H1 (cell line): ENCODE results near the gene CASTOR1. TPM values are rescaled to one million over a fixed set of nuclear protein-coding genes. Genes with fewer than 3 reads are reported as not detected.

ENCODE experiments used
- CTCF ChIA-PET: fragments of 300-600 bp; sonication (Branson Sonifier 250); formaldehyde crosslinking; loops from one replicate; lab custom pipeline; 2021; ENCODE audit not compliant: partially characterized antibody; lab: Charles Lee
- POLR2A ChIA-PET: fragments of 300-600 bp; sonication (Branson Sonifier 250); formaldehyde crosslinking; loops from one replicate; lab custom pipeline; 2021; ENCODE audit warnings: inconsistent platforms; ENCODE audit not compliant: partially characterized antibody; lab: Charles Lee
- DNase-seq, 2 experiments: peaks; one replicate each; pipeline versions ENCODE4 v3.0.0 to v3.0.0-alpha.2; 2010 to 2022; ENCODE audit warnings: low spot score in 2 of 2, low read depth in 1 of 2, mixed read lengths in 1 of 2
- FAIRE-seq: peaks from 2 replicates; lab custom pipeline; 2011; peaks lifted over from hg19 to GRCh38; lab: Jason Lieb, UNC
- H2AFZ ChIP-seq: 2 replicates; pipeline ENCODE4 v1.8.1; 2012; ENCODE audit warnings: low read length, inconsistent platforms
- H2AK5ac ChIP-seq: 2 replicates; pipeline ENCODE4 v1.6.1; 2013; ENCODE audit warnings: low read depth, low read length
- H2BK120ac ChIP-seq: replicated peaks from 2 replicates; pipeline ENCODE3; 2013; ENCODE audit warnings: low read depth, low read length, inconsistent platforms
- H2BK12ac ChIP-seq: 2 replicates; pipeline ENCODE4 v1.6.1; 2013; ENCODE audit warnings: low read depth, low read length
- H2BK15ac ChIP-seq: 2 replicates; pipeline ENCODE4 v1.6.1; 2013; ENCODE audit warnings: low read length
- H2BK20ac ChIP-seq: 2 replicates; pipeline ENCODE4 v1.6.1; 2013; ENCODE audit warnings: low read length
- H2BK5ac ChIP-seq: 2 replicates; pipeline ENCODE4 v1.6.1; 2013; ENCODE audit warnings: low read depth, low read length
- H3K14ac ChIP-seq: 2 replicates; pipeline ENCODE4 v1.6.1; 2013; ENCODE audit warnings: inconsistent platforms; ENCODE audit not compliant: insufficient read length
- H3K18ac ChIP-seq: 2 replicates; pipeline ENCODE4 v1.6.1; 2013; ENCODE audit warnings: low read length; ENCODE audit errors: extremely low read depth
- H3K23ac ChIP-seq: 2 replicates; pipeline ENCODE4 v1.6.1; 2013; ENCODE audit warnings: inconsistent platforms; ENCODE audit not compliant: insufficient read length
- H3K23me2 ChIP-seq: 2 replicates; pipeline ENCODE4 v1.6.1; 2013; ENCODE audit warnings: low read depth, low read length
- H3K27ac ChIP-seq: 2 replicates; pipeline ENCODE4 v1.6.1; 2011; ENCODE audit warnings: low read depth, low read length, inconsistent platforms
- H3K27me3 ChIP-seq, 4 experiments: replicated peaks in 1 of 4; 1 replicate in 1 of 4; 2 replicates in 3 of 4; pipeline versions ENCODE4 v1.6.1 to v1.8.1; 2011 to 2013; ENCODE audit warnings: low read length in 3 of 4, mild to moderate bottlenecking in 3 of 4, inconsistent platforms in 2 of 4, mixed read lengths in 2 of 4, moderate library complexity in 1 of 4; ENCODE audit not compliant: control insufficient read depth in 3 of 4, insufficient read depth in 3 of 4; ENCODE audit errors: extremely low read depth in 1 of 4
- H3K36me3 ChIP-seq, 4 experiments: 2 replicates each; pipeline versions ENCODE4 v1.6.1 to v1.8.1; 2011 to 2013; ENCODE audit warnings: mild to moderate bottlenecking in 4 of 4, low read length in 3 of 4, moderate library complexity in 2 of 4, control low read depth in 1 of 4, inconsistent platforms in 1 of 4; ENCODE audit not compliant: insufficient read depth in 4 of 4, control insufficient read depth in 2 of 4
- H3K4ac ChIP-seq: replicated peaks from 2 replicates; pipeline ENCODE3; 2013; ENCODE audit warnings: low read length, low read depth, mixed read lengths, inconsistent platforms; ENCODE audit not compliant: insufficient read length
- H3K4me1 ChIP-seq, 4 experiments: replicated peaks in 1 of 4; 1 replicate in 1 of 4; 2 replicates in 3 of 4; pipeline versions ENCODE4 v1.6.1 to v1.8.1; 2011 to 2013; ENCODE audit warnings: low read length in 3 of 4, inconsistent platforms in 2 of 4, mixed read lengths in 1 of 4; ENCODE audit not compliant: insufficient read depth in 4 of 4, control insufficient read depth in 3 of 4
- H3K4me2 ChIP-seq, 2 experiments: 2 replicates each; pipeline versions ENCODE4 v1.6.1 to v1.8.1; 2011 to 2013; ENCODE audit warnings: low read depth in 2 of 2, low read length in 2 of 2, control low read depth in 1 of 2, inconsistent platforms in 1 of 2, mild to moderate bottlenecking in 1 of 2; ENCODE audit not compliant: insufficient read depth in 1 of 2
- H3K4me3 ChIP-seq, 4 experiments: fragments of 200-600, 300-600 bp in 1 of 4; sonication (generic), shearing (Covaris generic), sonication (Bioruptor Twin) in 1 of 4; 2 replicates each; pipeline versions ENCODE4 v1.5.1 to v1.8.1; 2011 to 2016; ENCODE audit warnings: low read length in 4 of 4, low read depth in 3 of 4, control low read depth in 2 of 4, inconsistent platforms in 2 of 4, mild to moderate bottlenecking in 2 of 4, mixed read lengths in 1 of 4, moderate library complexity in 1 of 4; ENCODE audit not compliant: insufficient read depth in 2 of 4; ENCODE audit errors: extremely low read depth in 1 of 4
- H3K56ac ChIP-seq: replicated peaks from 2 replicates; pipeline ENCODE3; 2013; ENCODE audit warnings: low read depth, mild to moderate bottlenecking, mixed read lengths, low read length, inconsistent platforms; ENCODE audit not compliant: insufficient read length
- H3K79me1 ChIP-seq: 2 replicates; pipeline ENCODE4 v1.6.1; 2013; ENCODE audit warnings: low read depth, low read length, control low read depth
- H3K79me2 ChIP-seq, 2 experiments: 2 replicates each; pipeline versions ENCODE4 v1.6.1 to v1.8.1; 2012 to 2013; ENCODE audit warnings: low read length in 2 of 2, mild to moderate bottlenecking in 2 of 2, inconsistent platforms in 1 of 2; ENCODE audit not compliant: insufficient read depth in 2 of 2, control insufficient read depth in 1 of 2
- H3K9ac ChIP-seq, 4 experiments: replicated peaks in 1 of 4; 1 replicate in 1 of 4; 2 replicates in 3 of 4; pipeline versions ENCODE4 v1.6.1 to v1.8.1; 2011 to 2013; ENCODE audit warnings: low read depth in 3 of 4, low read length in 3 of 4, control low read depth in 2 of 4, mild to moderate bottlenecking in 2 of 4, moderate library complexity in 2 of 4, inconsistent platforms in 1 of 4; ENCODE audit errors: extremely low read depth in 1 of 4
- H3K9me3 ChIP-seq, 2 experiments: 2 replicates each; pipeline versions ENCODE4 v1.6.1 to v1.8.1; 2012 to 2013; ENCODE audit warnings: mild to moderate bottlenecking in 2 of 2, moderate library complexity in 2 of 2, control low read depth in 1 of 2, inconsistent platforms in 1 of 2, low read depth in 1 of 2, low read length in 1 of 2, mixed read lengths in 1 of 2; ENCODE audit not compliant: insufficient read depth in 2 of 2
- H4K20me1 ChIP-seq, 2 experiments: replicated peaks in 1 of 2; 2 replicates each; pipeline versions ENCODE3 to v1.8.1; 2011 to 2013; ENCODE audit warnings: inconsistent platforms in 2 of 2, low read length in 2 of 2, mild to moderate bottlenecking in 1 of 2; ENCODE audit not compliant: insufficient read depth in 2 of 2, control insufficient read depth in 1 of 2
- H4K5ac ChIP-seq: 2 replicates; pipeline ENCODE4 v1.6.1; 2013; ENCODE audit warnings: low read length, low read depth, mixed read lengths, inconsistent platforms; ENCODE audit not compliant: insufficient read length
- H4K8ac ChIP-seq: 2 replicates; pipeline ENCODE4 v1.8.0; 2013; ENCODE audit warnings: mild to moderate bottlenecking, moderate library complexity, low read length, inconsistent platforms; ENCODE audit not compliant: insufficient read depth; ENCODE audit errors: extremely low read depth
- H4K91ac ChIP-seq: replicated peaks from 2 replicates; pipeline ENCODE3; 2013; ENCODE audit warnings: low read length, mixed read lengths, inconsistent platforms; ENCODE audit not compliant: insufficient read length
- CBX5 ChIP-seq: fragments of 300-800, 300-1000 bp; sonication (generic); IDR thresholded peaks from 2 replicates; pipeline ENCODE4 v1.7.1; 2016; ENCODE audit warnings: antibody characterized with exemption, low read length, low read depth
- CBX8 ChIP-seq: fragments of 300-800, 300-1000 bp; sonication (generic); IDR thresholded peaks from 2 replicates; pipeline ENCODE4 v1.7.1; 2016; ENCODE audit warnings: low read depth, low read length, borderline replicate concordance
- CHD1 ChIP-seq: IDR thresholded peaks from 2 replicates; pipeline ENCODE4 v1.6.1; 2012; ENCODE audit warnings: low read depth, low read length, improper control_type of control experiment
- POLR2A ChIP-seq, 2 experiments: IDR thresholded peaks; 1 replicate in 1 of 2; 2 replicates in 1 of 2; pipeline ENCODE4 v1.6.1; 2011; ENCODE audit warnings: low read depth in 2 of 2, low read length in 2 of 2, mild to moderate bottlenecking in 2 of 2; ENCODE audit errors: control extremely low read depth in 1 of 2
- SRF ChIP-seq: IDR thresholded peaks from 2 replicates; pipeline ENCODE4 v1.6.1; 2011; ENCODE audit warnings: mild to moderate bottlenecking, low read depth, low read length, moderate library complexity
- TCF12 ChIP-seq: IDR thresholded peaks from 2 replicates; pipeline ENCODE4 v1.6.1; 2011; ENCODE audit warnings: low read depth, mild to moderate bottlenecking, low read length
- ZNF274 ChIP-seq: IDR thresholded peaks from 2 replicates; pipeline ENCODE4 v1.7.0; 2012; ENCODE audit warnings: low read length, borderline replicate concordance; ENCODE audit errors: extremely low read depth
- WGBS, 2 experiments: shearing (Covaris generic) in 1 of 2; methylation state at CpG; one replicate each; pipeline versions ENCODE4 v1.1.6 to v1.1.7; 2013 to 2015; ENCODE audit warnings: low lambda C conversion rate in 2 of 2, mixed read lengths in 2 of 2, inconsistent platforms in 1 of 2, low coverage in 1 of 2, missing lambda C conversion rate in 1 of 2; ENCODE audit not compliant: insufficient replicate concordance in 2 of 2, insufficient coverage in 1 of 2, insufficient read length in 1 of 2; ENCODE audit errors: extremely low coverage in 1 of 2, missing lambda C conversion rate in 1 of 2; 5-methylcytosine and 5-hydroxymethylcytosine counted together
- polyA plus RNA-seq, 7 experiments: library from polyadenylated mRNA; depleted of rRNA in 3 of 7; stranded (reverse) in 5 of 7; unstranded in 2 of 7; fragments of >200 nt in 5 of 7; fragments of 200-250 nt in 2 of 7; gene quantifications; 1 replicate in 5 of 7; 2 replicates in 1 of 7; 4 replicates in 1 of 7; pipeline versions ENCODE4 v1.2.1 to v1.2.3, GENCODE V29; 2011 to 2013; ENCODE audit warnings: missing spikeins in 2 of 7, mixed read lengths in 2 of 7
- total RNA-seq: library from RNA; stranded (reverse); fragmentation: NEBNext Ultra II Directional; extraction: Animal tissue kit (Norgen Biotek cat#: 25700); gene quantifications from 2 replicates; pipeline ENCODE4 v1.2.1, GENCODE V29; 2021

The CASTOR1 gene
- total and polyA plus RNA-seq, 2 of the 8 experiments (the other 6 are each of a cell fraction or from before 2014, with no cell fraction given), result 10.3 to 36.0 TPM

- Histone ChIP-seq H3K23me2 (no peaks in the 10 kb centered on the region), H2BK15ac (no peak overlapping the region), H2BK20ac (no peak overlapping the region), H3K36me3 (no peaks in the 10 kb centered on the region), H4K91ac (no peak overlapping the region), H2AFZ (no peak overlapping the region), H3K27me3 (no peaks in the 10 kb centered on the region), H4K20me1 (peaks cover 0 to 2% of the 10 kb centered on the region in 2 experiments), H3K79me1 (peaks cover 5% of the 10 kb centered on the region; the same call in 1 of the 2 replicates), H3K9ac (no peak overlapping the region), H3K79me2 (no peaks in the 10 kb centered on the region), H3K4me1 (peaks cover 0 to 3% (median 0%) of the 10 kb centered on the region in 4 experiments; a peak in 1 of 7 replicates), H2BK12ac (no peak overlapping the region), H4K8ac (no peak overlapping the region), H3K9me3 (no peaks in the 10 kb centered on the region), H4K5ac (no peak overlapping the region), H3K23ac (no peak overlapping the region), H3K27ac (no peak overlapping the region), H2BK5ac (no peak overlapping the region), H2AK5ac (no peak overlapping the region), H3K14ac (no peak overlapping the region), H3K4me2 (no peak overlapping the region), H2BK120ac (no peak overlapping the region), H3K56ac (no peak overlapping the region), H3K4ac (no peak overlapping the region), H3K18ac (no peak overlapping the region), H3K4me3 (no peak overlapping the region)
- POLR2A ChIA-PET, result no interaction called here
- no peak for DNase-seq
- TF ChIP-seq CBX8 (no peak), TCF12 (no peak), CBX5 (no peak), POLR2A (IDR thresholded peaks at IDR 0.05; ENCODE audit: control extremely low read depth in 1 of 2, low read depth in 2 of 2, low read length in 2 of 2) (no peak), CHD1 (no peak), ZNF274 (no peak), SRF (no peak)
- FAIRE-seq, result no peak
- WGBS, 2 experiments, result 88% methylated on average over 2 of the region's 2 CpGs; no CpG with 5 or more reads in 1 of the 2 experiments
- CTCF ChIA-PET, result interaction anchor here (0.9 to 20.1 kb wide), 3 partner anchors 11 to 53 kb away, joined by 3 to 203 read pairs (median 5); partner anchors contain the start of gene CASTOR1
These were observed 26.8 kb upstream of the CASTOR1 start for GRCh38 chr22:30315962-30316576.
